H1 (cell line): ENCODE measurements around the gene CLDN3. TPM values are rescaled to one million over a fixed set of nuclear protein-coding genes. Genes with fewer than 3 reads are reported as not detected.

ENCODE experiments used
- CTCF ChIA-PET: fragments of 300-600 bp; sonication (Branson Sonifier 250); formaldehyde crosslinking; loops from one replicate; lab custom pipeline; 2021; ENCODE audit not compliant: partially characterized antibody; lab: Charles Lee
- POLR2A ChIA-PET: fragments of 300-600 bp; sonication (Branson Sonifier 250); formaldehyde crosslinking; loops from one replicate; lab custom pipeline; 2021; ENCODE audit warnings: inconsistent platforms; ENCODE audit not compliant: partially characterized antibody; lab: Charles Lee
- DNase-seq, 2 experiments: peaks; one replicate each; pipeline versions ENCODE4 v3.0.0 to v3.0.0-alpha.2; 2010 to 2022; ENCODE audit warnings: low spot score in 2 of 2, low read depth in 1 of 2, mixed read lengths in 1 of 2
- FAIRE-seq: peaks from 2 replicates; lab custom pipeline; 2011; peaks lifted over from hg19 to GRCh38; lab: Jason Lieb, UNC
- H2AFZ ChIP-seq: 2 replicates; pipeline ENCODE4 v1.8.1; 2012; ENCODE audit warnings: low read length, inconsistent platforms
- H2AK5ac ChIP-seq: 2 replicates; pipeline ENCODE4 v1.6.1; 2013; ENCODE audit warnings: low read depth, low read length
- H2BK120ac ChIP-seq: replicated peaks from 2 replicates; pipeline ENCODE3; 2013; ENCODE audit warnings: low read depth, low read length, inconsistent platforms
- H2BK12ac ChIP-seq: 2 replicates; pipeline ENCODE4 v1.6.1; 2013; ENCODE audit warnings: low read depth, low read length
- H2BK15ac ChIP-seq: 2 replicates; pipeline ENCODE4 v1.6.1; 2013; ENCODE audit warnings: low read length
- H2BK20ac ChIP-seq: 2 replicates; pipeline ENCODE4 v1.6.1; 2013; ENCODE audit warnings: low read length
- H2BK5ac ChIP-seq: 2 replicates; pipeline ENCODE4 v1.6.1; 2013; ENCODE audit warnings: low read depth, low read length
- H3K14ac ChIP-seq: 2 replicates; pipeline ENCODE4 v1.6.1; 2013; ENCODE audit warnings: inconsistent platforms; ENCODE audit not compliant: insufficient read length
- H3K18ac ChIP-seq: 2 replicates; pipeline ENCODE4 v1.6.1; 2013; ENCODE audit warnings: low read length; ENCODE audit errors: extremely low read depth
- H3K23ac ChIP-seq: 2 replicates; pipeline ENCODE4 v1.6.1; 2013; ENCODE audit warnings: inconsistent platforms; ENCODE audit not compliant: insufficient read length
- H3K23me2 ChIP-seq: 2 replicates; pipeline ENCODE4 v1.6.1; 2013; ENCODE audit warnings: low read depth, low read length
- H3K27ac ChIP-seq: 2 replicates; pipeline ENCODE4 v1.6.1; 2011; ENCODE audit warnings: low read depth, low read length, inconsistent platforms
- H3K27me3 ChIP-seq, 4 experiments: replicated peaks in 1 of 4; 1 replicate in 1 of 4; 2 replicates in 3 of 4; pipeline versions ENCODE4 v1.6.1 to v1.8.1; 2011 to 2013; ENCODE audit warnings: low read length in 3 of 4, mild to moderate bottlenecking in 3 of 4, inconsistent platforms in 2 of 4, mixed read lengths in 2 of 4, moderate library complexity in 1 of 4; ENCODE audit not compliant: control insufficient read depth in 3 of 4, insufficient read depth in 3 of 4; ENCODE audit errors: extremely low read depth in 1 of 4
- H3K36me3 ChIP-seq, 4 experiments: 2 replicates each; pipeline versions ENCODE4 v1.6.1 to v1.8.1; 2011 to 2013; ENCODE audit warnings: mild to moderate bottlenecking in 4 of 4, low read length in 3 of 4, moderate library complexity in 2 of 4, control low read depth in 1 of 4, inconsistent platforms in 1 of 4; ENCODE audit not compliant: insufficient read depth in 4 of 4, control insufficient read depth in 2 of 4
- H3K4ac ChIP-seq: replicated peaks from 2 replicates; pipeline ENCODE3; 2013; ENCODE audit warnings: low read length, low read depth, mixed read lengths, inconsistent platforms; ENCODE audit not compliant: insufficient read length
- H3K4me1 ChIP-seq, 4 experiments: replicated peaks in 1 of 4; 1 replicate in 1 of 4; 2 replicates in 3 of 4; pipeline versions ENCODE4 v1.6.1 to v1.8.1; 2011 to 2013; ENCODE audit warnings: low read length in 3 of 4, inconsistent platforms in 2 of 4, mixed read lengths in 1 of 4; ENCODE audit not compliant: insufficient read depth in 4 of 4, control insufficient read depth in 3 of 4
- H3K4me2 ChIP-seq, 2 experiments: 2 replicates each; pipeline versions ENCODE4 v1.6.1 to v1.8.1; 2011 to 2013; ENCODE audit warnings: low read depth in 2 of 2, low read length in 2 of 2, control low read depth in 1 of 2, inconsistent platforms in 1 of 2, mild to moderate bottlenecking in 1 of 2; ENCODE audit not compliant: insufficient read depth in 1 of 2
- H3K4me3 ChIP-seq, 4 experiments: fragments of 200-600, 300-600 bp in 1 of 4; sonication (generic), shearing (Covaris generic), sonication (Bioruptor Twin) in 1 of 4; 2 replicates each; pipeline versions ENCODE4 v1.5.1 to v1.8.1; 2011 to 2016; ENCODE audit warnings: low read length in 4 of 4, low read depth in 3 of 4, control low read depth in 2 of 4, inconsistent platforms in 2 of 4, mild to moderate bottlenecking in 2 of 4, mixed read lengths in 1 of 4, moderate library complexity in 1 of 4; ENCODE audit not compliant: insufficient read depth in 2 of 4; ENCODE audit errors: extremely low read depth in 1 of 4
- H3K56ac ChIP-seq: replicated peaks from 2 replicates; pipeline ENCODE3; 2013; ENCODE audit warnings: low read depth, mild to moderate bottlenecking, mixed read lengths, low read length, inconsistent platforms; ENCODE audit not compliant: insufficient read length
- H3K79me1 ChIP-seq: 2 replicates; pipeline ENCODE4 v1.6.1; 2013; ENCODE audit warnings: low read depth, low read length, control low read depth
- H3K79me2 ChIP-seq, 2 experiments: 2 replicates each; pipeline versions ENCODE4 v1.6.1 to v1.8.1; 2012 to 2013; ENCODE audit warnings: low read length in 2 of 2, mild to moderate bottlenecking in 2 of 2, inconsistent platforms in 1 of 2; ENCODE audit not compliant: insufficient read depth in 2 of 2, control insufficient read depth in 1 of 2
- H3K9ac ChIP-seq, 4 experiments: replicated peaks in 1 of 4; 1 replicate in 1 of 4; 2 replicates in 3 of 4; pipeline versions ENCODE4 v1.6.1 to v1.8.1; 2011 to 2013; ENCODE audit warnings: low read depth in 3 of 4, low read length in 3 of 4, control low read depth in 2 of 4, mild to moderate bottlenecking in 2 of 4, moderate library complexity in 2 of 4, inconsistent platforms in 1 of 4; ENCODE audit errors: extremely low read depth in 1 of 4
- H3K9me3 ChIP-seq, 2 experiments: 2 replicates each; pipeline versions ENCODE4 v1.6.1 to v1.8.1; 2012 to 2013; ENCODE audit warnings: mild to moderate bottlenecking in 2 of 2, moderate library complexity in 2 of 2, control low read depth in 1 of 2, inconsistent platforms in 1 of 2, low read depth in 1 of 2, low read length in 1 of 2, mixed read lengths in 1 of 2; ENCODE audit not compliant: insufficient read depth in 2 of 2
- H4K20me1 ChIP-seq, 2 experiments: replicated peaks in 1 of 2; 2 replicates each; pipeline versions ENCODE3 to v1.8.1; 2011 to 2013; ENCODE audit warnings: inconsistent platforms in 2 of 2, low read length in 2 of 2, mild to moderate bottlenecking in 1 of 2; ENCODE audit not compliant: insufficient read depth in 2 of 2, control insufficient read depth in 1 of 2
- H4K5ac ChIP-seq: 2 replicates; pipeline ENCODE4 v1.6.1; 2013; ENCODE audit warnings: low read length, low read depth, mixed read lengths, inconsistent platforms; ENCODE audit not compliant: insufficient read length
- H4K8ac ChIP-seq: 2 replicates; pipeline ENCODE4 v1.8.0; 2013; ENCODE audit warnings: mild to moderate bottlenecking, moderate library complexity, low read length, inconsistent platforms; ENCODE audit not compliant: insufficient read depth; ENCODE audit errors: extremely low read depth
- H4K91ac ChIP-seq: replicated peaks from 2 replicates; pipeline ENCODE3; 2013; ENCODE audit warnings: low read length, mixed read lengths, inconsistent platforms; ENCODE audit not compliant: insufficient read length
- ATF3 ChIP-seq: IDR thresholded peaks from 2 replicates; pipeline ENCODE4 v1.6.1; 2011; ENCODE audit warnings: low read depth, mild to moderate bottlenecking, low read length; ENCODE audit not compliant: insufficient read depth
- BRCA1 ChIP-seq: IDR thresholded peaks from 2 replicates; pipeline ENCODE4 v1.6.1; 2012; ENCODE audit warnings: low read depth, low read length, improper control_type of control experiment
- EGR1 ChIP-seq: IDR thresholded peaks from 2 replicates; pipeline ENCODE4 v1.6.1; 2011; ENCODE audit warnings: low read depth, low read length, borderline replicate concordance
- HDAC6 ChIP-seq: IDR thresholded peaks from one replicate; pipeline ENCODE4 v1.7.1; 2012; ENCODE audit warnings: low read depth, mild to moderate bottlenecking, inconsistent platforms, low read length, moderate library complexity
- KDM5A ChIP-seq: fragments of 200-600 bp; IDR thresholded peaks from 2 replicates; pipeline ENCODE4 v1.7.1; 2012; ENCODE audit warnings: mild to moderate bottlenecking, low read length, inconsistent platforms, mixed read lengths
- MAX ChIP-seq: IDR thresholded peaks from 2 replicates; pipeline ENCODE4 v1.6.1; 2012; ENCODE audit warnings: inconsistent platforms
- NRF1 ChIP-seq: IDR thresholded peaks from 2 replicates; pipeline ENCODE4 v1.6.1; 2011; ENCODE audit warnings: mild to moderate bottlenecking, low read depth, low read length, improper control_type of control experiment
- PHF8 ChIP-seq: fragments of 200-600 bp; sonication (generic); conservative IDR thresholded peaks from 2 replicates; pipeline ENCODE4 v1.7.1; 2012; ENCODE audit warnings: low read depth, mild to moderate bottlenecking, inconsistent platforms, low read length, moderate library complexity
- RNF2 ChIP-seq: fragments of 200-900, 300-1000 bp; sonication (generic); IDR thresholded peaks from 2 replicates; pipeline ENCODE4 v1.7.1; 2016; ENCODE audit warnings: borderline replicate concordance, low read depth, mild to moderate bottlenecking, antibody characterized with exemption, low read length; ENCODE audit not compliant: poor library complexity, severe bottlenecking; ENCODE audit errors: missing control alignments
- RXRA ChIP-seq: IDR thresholded peaks from 2 replicates; pipeline ENCODE4 v1.6.1; 2011; ENCODE audit warnings: low read depth, mild to moderate bottlenecking, low read length, moderate library complexity; ENCODE audit not compliant: insufficient read depth
- SUZ12 ChIP-seq: fragments of 200-600 bp; sonication (generic); IDR thresholded peaks from 2 replicates; pipeline ENCODE4 v1.6.1; 2012; ENCODE audit warnings: mild to moderate bottlenecking, inconsistent platforms, low read length, moderate library complexity, mixed read lengths
- YY1 ChIP-seq: IDR thresholded peaks from 2 replicates; pipeline ENCODE4 v1.6.1; 2011; ENCODE audit warnings: low read depth, mild to moderate bottlenecking, low read length
- WGBS, 2 experiments: shearing (Covaris generic) in 1 of 2; methylation state at CpG; one replicate each; pipeline versions ENCODE4 v1.1.6 to v1.1.7; 2013 to 2015; ENCODE audit warnings: low lambda C conversion rate in 2 of 2, mixed read lengths in 2 of 2, inconsistent platforms in 1 of 2, low coverage in 1 of 2, missing lambda C conversion rate in 1 of 2; ENCODE audit not compliant: insufficient replicate concordance in 2 of 2, insufficient coverage in 1 of 2, insufficient read length in 1 of 2; ENCODE audit errors: extremely low coverage in 1 of 2, missing lambda C conversion rate in 1 of 2; 5-methylcytosine and 5-hydroxymethylcytosine counted together
- polyA plus RNA-seq, 7 experiments: library from polyadenylated mRNA; depleted of rRNA in 3 of 7; stranded (reverse) in 5 of 7; unstranded in 2 of 7; fragments of >200 nt in 5 of 7; fragments of 200-250 nt in 2 of 7; gene quantifications; 1 replicate in 5 of 7; 2 replicates in 1 of 7; 4 replicates in 1 of 7; pipeline versions ENCODE4 v1.2.1 to v1.2.3, GENCODE V29; 2011 to 2013; ENCODE audit warnings: missing spikeins in 2 of 7, mixed read lengths in 2 of 7
- total RNA-seq: library from RNA; stranded (reverse); fragmentation: NEBNext Ultra II Directional; extraction: Animal tissue kit (Norgen Biotek cat#: 25700); gene quantifications from 2 replicates; pipeline ENCODE4 v1.2.1, GENCODE V29; 2021

Gene CLDN3
- total and polyA plus RNA-seq, 2 of the 8 experiments (the other 6 are each of a cell fraction or from before 2014, with no cell fraction given) = 19.1 to 65.2 TPM

GRCh38 chr7:73786588-73786987 is 16.5 kb upstream of the CLDN3 start:
- H3K9ac ChIP-seq = no peak overlapping the region
- H3K27me3 ChIP-seq = no peaks in the 10 kb centered on the region
- H3K18ac ChIP-seq = no peak overlapping the region
- no peak overlapping the region for H3K56ac ChIP-seq
- H2BK12ac ChIP-seq = no peak overlapping the region
- no peak overlapping the region for H2BK5ac ChIP-seq
- no peak overlapping the region for H4K5ac ChIP-seq
- FAIRE-seq = no peak
- no peaks in the 10 kb centered on the region for H3K23me2 ChIP-seq
- H4K20me1 ChIP-seq = no peaks in the 10 kb centered on the region
- no peak overlapping the region for H4K8ac ChIP-seq
- no peak overlapping the region for H3K14ac ChIP-seq
- ChIA-PET CTCF (interaction anchor here (1.4 kb wide), 1 partner anchor 25 kb away, joined by 4 read pairs; no protein-coding TSS in a partner anchor), POLR2A (interaction anchor here (1.3 to 2.1 kb wide), 2 partner anchors 16 to 52 kb away, joined by 3 to 7 read pairs; partner anchors contain the start of gene CLDN3)
- H3K4ac ChIP-seq = no peak overlapping the region
- H3K79me2 ChIP-seq = no peaks in the 10 kb centered on the region
- H3K79me1 ChIP-seq = no peaks in the 10 kb centered on the region
- H2BK15ac ChIP-seq = no peak overlapping the region
- WGBS, 2 experiments = 91% methylated on average over 1 of the region's 1 CpG; no CpG with 5 or more reads in 1 of the 2 experiments
- no peaks in the 10 kb centered on the region for H3K4me1 ChIP-seq
- no peak overlapping the region for H3K4me3 ChIP-seq
- DNase-seq = no peak
- H4K91ac ChIP-seq = no peak overlapping the region
- no peak overlapping the region for H2AK5ac ChIP-seq
- H3K27ac ChIP-seq = no peak overlapping the region
- no peak overlapping the region for H3K4me2 ChIP-seq
- no peaks in the 10 kb centered on the region for H3K36me3 ChIP-seq
- H2AFZ ChIP-seq = no peak overlapping the region
- TF ChIP-seq MAX (no peak), YY1 (no peak), NRF1 (no peak), ATF3 (no peak), KDM5A (no peak), SUZ12 (no peak), RXRA (no peak), HDAC6 (no peak), EGR1 (no peak), RNF2 (no peak), PHF8 (no peak), BRCA1 (no peak)
- no peak overlapping the region for H2BK20ac ChIP-seq
- no peak overlapping the region for H2BK120ac ChIP-seq
- H3K9me3 ChIP-seq = peaks cover 0 to 4% of the 10 kb centered on the region in 2 experiments; a peak in 1 of 4 replicates
- no peak overlapping the region for H3K23ac ChIP-seq
